ENCODE measurements around the gene RAB30.

DNA sequence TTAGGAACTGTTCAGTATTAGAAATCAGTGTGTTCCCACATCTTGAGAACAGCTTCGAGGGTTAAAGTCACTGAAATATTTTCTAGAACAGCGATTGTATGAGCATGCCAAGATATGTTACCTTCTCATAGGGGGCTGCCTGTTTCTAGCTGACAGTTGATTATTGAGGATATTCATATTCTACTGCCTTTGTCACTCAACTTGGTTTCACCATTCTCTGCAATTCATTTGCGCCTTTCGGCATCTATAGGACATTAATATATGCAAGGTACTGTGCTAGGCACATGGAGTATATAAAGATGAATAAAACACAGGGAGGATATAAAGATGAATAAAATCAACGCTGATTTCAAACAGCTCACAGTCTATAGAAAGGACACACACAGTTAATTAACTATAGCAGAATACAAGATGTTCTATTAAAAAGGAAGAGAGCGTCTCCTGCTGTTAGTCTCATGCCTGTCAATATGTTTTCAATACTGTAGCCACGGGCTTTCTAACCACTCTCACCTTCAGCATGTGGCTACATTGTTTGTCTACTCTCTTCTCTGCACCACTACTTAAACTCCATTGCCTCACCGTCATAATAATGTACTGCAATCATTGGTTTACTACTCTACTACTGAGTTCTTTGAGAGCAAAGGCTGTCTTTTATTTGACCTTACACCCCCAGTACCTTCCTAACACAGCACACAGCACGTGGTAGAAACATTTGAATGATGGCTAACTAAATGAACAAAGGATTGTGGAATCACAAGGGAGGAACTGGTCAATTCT lies 81.9 kb downstream of the RAB30 start:
- TF ChIP-seq, protein P1, sequence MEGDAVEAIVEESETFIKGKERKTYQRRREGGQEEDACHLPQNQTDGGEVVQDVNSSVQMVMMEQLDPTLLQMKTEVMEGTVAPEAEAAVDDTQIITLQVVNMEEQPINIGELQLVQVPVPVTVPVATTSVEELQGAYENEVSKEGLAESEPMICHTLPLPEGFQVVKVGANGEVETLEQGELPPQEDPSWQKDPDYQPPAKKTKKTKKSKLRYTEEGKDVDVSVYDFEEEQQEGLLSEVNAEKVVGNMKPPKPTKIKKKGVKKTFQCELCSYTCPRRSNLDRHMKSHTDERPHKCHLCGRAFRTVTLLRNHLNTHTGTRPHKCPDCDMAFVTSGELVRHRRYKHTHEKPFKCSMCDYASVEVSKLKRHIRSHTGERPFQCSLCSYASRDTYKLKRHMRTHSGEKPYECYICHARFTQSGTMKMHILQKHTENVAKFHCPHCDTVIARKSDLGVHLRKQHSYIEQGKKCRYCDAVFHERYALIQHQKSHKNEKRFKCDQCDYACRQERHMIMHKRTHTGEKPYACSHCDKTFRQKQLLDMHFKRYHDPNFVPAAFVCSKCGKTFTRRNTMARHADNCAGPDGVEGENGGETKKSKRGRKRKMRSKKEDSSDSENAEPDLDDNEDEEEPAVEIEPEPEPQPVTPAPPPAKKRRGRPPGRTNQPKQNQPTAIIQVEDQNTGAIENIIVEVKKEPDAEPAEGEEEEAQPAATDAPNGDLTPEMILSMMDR (IDR thresholded peaks at IDR 0.05): no peak
- TF ChIP-seq EZH2phosphoT487 (IDR thresholded peaks at IDR 0.05): peak; percentile 66
- no peak for TF ChIP-seq EZH2 (IDR thresholded peaks at IDR 0.05)

All from neural progenitor cell (in vitro differentiated cells).